Stimulated activated CD4-positive, alpha-beta T cell treated with anti-CD3 and anti-CD28 coated beads, Interleukin-1b, Interleukin-23, amount 100 ng/mL, for 1 hour (primary cell): ENCODE results near the gene LHPP.

Source experiments
- DNase-seq, 2 donors: peaks; one replicate each; pipeline ENCODE4 v3.0.0-alpha.2; 2020; ENCODE audit warnings: low read depth in 2 of 2

Gene LHPP

DNA sequence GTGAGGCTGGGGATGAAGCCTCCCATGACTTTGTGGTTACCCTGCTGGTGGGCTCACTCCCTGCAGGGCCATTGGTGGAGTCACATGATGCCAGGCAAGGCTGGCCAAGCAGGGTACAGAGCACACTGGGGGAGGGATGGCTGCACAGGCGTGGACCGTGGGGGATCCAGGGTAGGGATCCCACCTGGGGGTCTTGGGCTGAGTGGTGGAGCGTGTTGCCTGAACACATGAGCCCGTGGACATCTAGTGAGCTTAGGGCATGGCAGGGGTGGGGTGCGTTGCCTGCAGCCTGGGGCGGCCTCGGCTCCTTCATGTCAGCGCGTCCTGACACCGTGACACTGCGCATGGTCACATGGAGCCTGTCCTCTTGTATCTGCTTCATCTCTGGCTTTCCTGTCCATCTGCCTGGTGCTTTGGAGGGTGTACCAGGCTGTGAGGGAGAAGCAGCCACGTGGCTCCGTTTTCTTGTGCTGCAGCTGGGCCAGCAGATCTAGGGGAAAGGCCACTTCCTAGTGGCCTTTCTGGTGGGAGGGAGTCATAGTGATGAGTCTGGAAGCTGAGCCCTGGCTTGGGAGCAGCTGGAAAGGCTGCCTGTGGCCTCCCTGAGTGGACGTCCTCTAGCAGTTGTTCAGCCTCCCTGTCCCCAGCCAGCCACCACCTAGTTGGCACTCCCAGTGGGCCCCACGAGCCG is 96.2 kb downstream of the LHPP start:
- no peak for DNase-seq

GRCh38 chr10:124558339-124559321 is 97.0 kb downstream of the LHPP start:
- no peak for DNase-seq

DNA sequence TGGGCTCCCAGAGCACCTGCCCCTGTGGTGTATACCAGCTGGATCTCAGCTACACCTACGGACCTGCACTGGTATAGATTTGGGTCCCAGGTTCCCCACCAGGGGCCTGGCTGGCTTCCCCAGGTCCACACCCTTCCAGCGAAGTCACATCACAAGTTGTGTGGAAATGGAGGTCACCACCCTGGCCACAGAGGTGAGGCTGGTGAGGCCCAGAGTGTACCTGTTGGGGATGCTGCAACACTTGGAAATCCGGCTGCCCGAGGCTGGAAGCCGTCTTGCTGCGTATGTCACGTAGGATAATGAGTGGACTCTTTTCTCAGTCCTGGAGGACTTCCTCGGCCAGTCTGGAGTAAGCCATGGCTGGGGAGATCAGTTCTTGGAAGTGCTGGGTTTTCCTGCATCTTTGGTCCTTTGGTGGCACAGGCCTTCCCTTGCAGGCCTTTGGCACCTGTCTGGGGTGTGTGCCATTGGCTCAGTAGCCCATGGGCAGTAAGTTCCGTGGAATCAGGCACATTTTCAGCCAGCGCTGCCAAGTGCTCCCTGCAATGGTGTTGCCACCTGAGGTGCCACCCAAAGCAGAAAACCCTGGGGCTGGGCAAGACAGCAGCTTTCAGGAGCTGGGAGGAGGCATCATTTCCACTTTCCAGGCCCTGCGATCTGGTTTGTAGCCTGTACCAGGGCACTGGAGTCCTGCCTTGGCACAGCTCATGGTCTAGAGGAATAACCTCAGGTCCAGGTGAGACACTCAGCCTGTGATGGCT is 97.9 kb downstream of the LHPP start:
- DNase-seq: no peak

GRCh38 chr10:124560377-124561105 is 98.9 kb downstream of the LHPP start:
- no peak for DNase-seq

DNA sequence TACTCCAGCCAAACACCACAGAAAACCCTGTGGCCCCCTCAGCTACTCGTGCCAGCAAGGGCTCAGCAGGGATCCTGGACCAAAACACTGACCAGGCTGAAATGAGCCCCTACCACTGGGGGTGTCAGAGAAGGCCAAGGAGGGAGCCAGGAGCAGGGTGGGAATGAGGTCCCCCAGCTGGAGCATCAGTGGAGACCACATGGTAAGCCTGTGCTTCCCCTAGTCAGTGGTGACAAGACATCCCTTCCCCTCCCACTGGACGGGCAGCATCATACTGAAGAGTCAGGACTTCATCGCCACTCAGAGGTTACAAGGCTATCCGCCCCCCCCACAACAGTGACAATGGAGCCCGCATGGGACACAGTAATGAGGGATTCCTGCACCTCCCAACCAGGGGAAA is 99.6 kb downstream of the LHPP start:
- DNase-seq: no peak

DNA sequence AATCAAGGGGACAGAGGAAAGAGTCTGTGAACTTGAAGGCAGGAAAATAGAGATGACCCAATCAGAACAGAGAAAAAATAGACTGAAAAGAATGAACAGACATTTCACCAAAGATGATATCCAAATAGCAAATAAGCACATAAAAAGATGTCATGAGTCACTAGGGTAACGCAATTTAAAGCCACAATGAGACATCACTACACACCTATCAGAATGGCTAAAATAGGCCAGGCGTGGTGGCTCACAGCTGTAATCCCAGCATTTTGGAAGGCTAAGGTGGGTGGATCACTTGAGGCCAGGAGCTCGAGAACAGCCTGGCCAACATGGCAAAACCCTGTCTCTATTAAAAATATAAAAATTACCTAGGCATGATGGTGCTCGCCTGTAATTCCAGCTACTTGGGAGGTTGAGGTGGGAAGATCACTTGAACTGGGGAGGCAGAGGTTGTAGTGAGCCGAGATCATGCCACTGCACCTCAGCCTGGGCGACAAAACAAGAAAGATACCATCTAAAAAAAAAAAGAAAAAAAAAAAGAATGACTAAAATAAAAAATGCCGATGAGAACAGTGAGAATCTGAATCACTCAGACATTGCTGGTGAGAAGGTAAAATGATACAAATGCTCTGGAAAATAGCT is 100.9 kb downstream of the LHPP start:
- DNase-seq: no peak

DNA sequence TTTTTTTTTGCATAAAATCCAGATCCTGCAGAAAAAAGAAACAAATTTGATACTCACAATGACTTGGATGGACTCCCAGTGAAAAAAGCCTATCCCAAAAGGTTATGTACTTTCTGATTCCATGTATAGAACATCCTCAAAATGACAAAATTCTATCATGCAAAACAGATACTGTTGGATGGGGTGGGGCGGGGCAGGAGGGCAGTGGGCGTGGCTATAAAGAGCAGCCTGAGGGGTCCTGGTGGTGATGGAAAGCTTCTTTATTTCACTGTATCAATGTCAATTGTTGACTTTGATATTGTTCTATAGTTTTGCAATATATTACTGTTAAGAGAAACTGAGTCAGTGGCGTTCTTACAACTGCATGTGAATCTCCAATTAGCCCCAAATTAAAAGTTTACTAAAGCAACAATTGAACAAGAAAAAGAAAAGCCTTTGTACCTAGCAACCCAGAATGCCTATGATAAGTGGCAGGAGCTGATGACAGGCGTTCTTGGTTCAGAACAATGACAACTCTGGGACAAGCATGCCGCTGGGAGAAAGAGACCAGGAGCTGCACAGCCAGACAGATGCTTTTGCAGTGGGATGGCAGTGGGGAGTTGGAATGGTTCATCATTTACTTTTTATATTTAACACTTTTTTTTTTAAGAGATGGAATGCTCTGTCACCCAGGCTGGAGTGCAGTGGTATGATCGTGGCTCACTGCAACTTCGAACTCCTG is 101.9 kb downstream of the LHPP start:
- DNase-seq: no peak

GRCh38 chr10:124564881-124565280 is 103.3 kb downstream of the LHPP start:
- DNase-seq: no peak

DNA sequence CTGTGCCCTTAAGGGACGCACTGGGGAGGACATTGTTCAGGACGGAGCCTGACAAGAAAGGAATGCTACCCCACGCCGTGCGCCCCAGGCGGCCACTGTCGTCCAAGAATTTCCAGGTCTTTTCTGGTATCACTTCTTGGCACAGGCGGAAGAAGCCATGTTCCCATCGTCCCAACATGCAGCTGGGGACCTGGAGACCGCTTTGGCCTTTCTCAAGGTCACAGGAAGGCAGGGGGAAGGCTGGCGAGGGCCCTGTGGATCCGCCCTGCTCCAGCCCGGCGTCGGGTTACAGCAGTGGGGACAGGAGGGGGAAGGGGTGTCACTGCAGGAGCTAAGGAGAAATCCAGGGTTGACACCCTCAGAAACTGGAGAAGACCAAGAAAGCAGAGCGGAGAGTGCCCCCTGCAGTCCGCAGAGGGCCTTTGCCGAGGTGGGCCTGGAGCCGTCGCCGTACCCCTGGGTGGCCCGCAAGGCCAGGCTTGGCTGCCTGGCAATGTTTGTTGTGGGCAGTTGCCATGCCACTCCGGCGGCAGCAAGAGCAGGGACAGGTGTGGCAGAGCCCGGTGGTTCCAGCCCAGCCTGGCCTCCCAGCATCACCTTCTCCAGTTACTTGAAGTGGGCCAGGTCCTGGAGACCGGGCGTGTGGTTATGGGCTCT is 104.1 kb downstream of the LHPP start:
- no peak for DNase-seq

- no peak for DNase-seq
Observed at GRCh38 chr10:124566222-124566888, 104.7 kb downstream of the LHPP start.

GRCh38 chr10:124566981-124567835 is 105.6 kb downstream of the LHPP start:
- no peak for DNase-seq

DNA sequence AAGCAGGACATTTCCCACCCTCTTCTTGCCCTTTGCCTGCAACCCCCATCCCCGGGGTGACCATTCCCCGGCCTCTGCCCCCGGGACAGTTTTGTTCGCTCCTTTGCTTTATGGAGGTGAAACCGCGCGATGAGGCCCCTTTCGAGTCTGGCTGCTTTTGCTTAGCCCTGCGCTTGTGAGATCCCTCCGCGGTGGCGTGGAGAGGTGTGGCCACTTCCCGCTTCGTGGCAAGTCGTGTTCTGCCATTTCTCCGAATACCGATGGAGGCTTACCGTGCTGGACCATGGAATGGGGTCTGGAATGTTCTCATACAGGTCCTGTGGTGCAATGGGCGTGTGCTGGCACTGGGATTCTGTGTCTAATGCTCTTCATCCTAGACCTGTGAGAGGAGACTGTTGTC is 106.7 kb downstream of the LHPP start:
- no peak for DNase-seq

DNA sequence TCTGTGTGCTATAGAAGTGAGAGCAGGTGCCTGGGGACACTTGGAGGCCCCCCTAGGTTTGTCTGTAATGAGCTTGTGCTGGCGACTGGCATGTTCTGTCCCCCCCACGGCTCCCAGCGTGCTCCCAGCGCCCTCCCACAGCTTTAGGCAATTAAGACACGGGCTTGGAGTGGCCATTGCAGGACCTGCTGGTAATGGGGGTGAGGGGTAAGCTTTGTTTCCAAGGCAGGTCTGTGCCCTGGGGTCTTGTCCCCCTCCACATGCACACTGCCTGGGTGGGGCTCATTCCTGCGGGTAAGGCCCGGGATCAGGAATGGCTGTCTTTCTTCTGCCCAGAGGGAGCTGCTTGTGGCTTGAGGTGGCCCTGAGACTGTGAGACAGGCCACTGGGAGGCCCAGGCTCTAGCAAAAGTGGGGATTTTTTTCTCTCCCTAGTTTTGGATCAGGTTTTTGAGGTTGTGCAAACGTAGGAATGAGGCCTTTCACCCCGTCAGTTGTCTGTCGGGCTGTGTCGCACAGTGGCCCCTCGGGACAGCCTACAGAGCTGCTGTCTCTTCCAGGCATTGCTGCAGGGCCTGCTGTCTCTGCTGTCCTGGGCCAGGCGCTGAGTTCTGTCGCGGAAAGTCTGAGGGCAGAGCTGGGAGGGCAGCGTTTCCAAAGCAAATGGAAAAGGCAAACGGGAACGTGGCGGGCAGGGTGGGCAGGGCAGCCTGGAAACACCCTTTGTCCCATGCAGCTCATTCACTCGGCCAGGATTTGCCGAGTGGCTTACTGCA is 107.4 kb downstream of the LHPP start:
- no peak for DNase-seq

- no peak for DNase-seq
Observed at GRCh38 chr10:124569623-124570470, 108.2 kb downstream of the LHPP start.

- no peak for DNase-seq
Observed at GRCh38 chr10:124570646-124571045, 109.0 kb downstream of the LHPP start.

DNA sequence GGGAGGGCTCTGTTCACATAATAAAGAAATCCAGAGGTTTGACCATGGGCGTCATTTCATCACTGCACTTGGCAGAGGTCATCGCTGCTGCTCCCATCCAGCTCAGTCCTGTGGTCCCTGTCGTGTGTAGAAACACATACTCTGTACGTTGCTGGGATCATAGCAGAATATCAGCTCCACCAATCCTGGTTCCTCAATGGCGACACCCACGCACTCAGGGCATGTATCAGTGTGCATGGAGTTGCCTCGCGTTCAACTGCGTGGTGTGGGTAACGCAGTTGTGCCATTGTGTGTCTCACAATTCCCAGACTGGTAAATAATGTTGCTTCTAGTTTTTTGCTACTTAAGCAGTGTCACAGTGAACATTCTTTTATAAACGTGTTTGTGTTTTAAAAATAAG is 111.1 kb downstream of the LHPP start:
- no peak for DNase-seq
